Endothelial cell (in vitro differentiated cells): ENCODE measurements around the gene BANK1. TPM values are rescaled to one million over a fixed set of nuclear protein-coding genes. Genes with fewer than 3 reads are reported as not detected.

ENCODE experiments used
- DNase-seq: peaks from one replicate; pipeline ENCODE4 v3.0.0; 2021; ENCODE audit warnings: low spot score
- H3K27ac Mint-ChIP-seq: one replicate; pipeline ENCODE4 v1.8.0; 2021; ENCODE audit warnings: mixed read lengths, inconsistent platforms; ENCODE audit not compliant: unreplicated experiment
- H3K27me3 Mint-ChIP-seq: one replicate; pipeline ENCODE4 v1.8.0; 2021; ENCODE audit warnings: mild to moderate bottlenecking, moderate library complexity, mixed read lengths, inconsistent platforms; ENCODE audit not compliant: unreplicated experiment
- H3K36me3 Mint-ChIP-seq: one replicate; pipeline ENCODE4 v1.8.0; 2021; ENCODE audit warnings: mild to moderate bottlenecking, low read depth, mixed read lengths, inconsistent platforms; ENCODE audit not compliant: unreplicated experiment
- H3K4me1 Mint-ChIP-seq: one replicate; pipeline ENCODE4 v1.8.0; 2021; ENCODE audit warnings: mild to moderate bottlenecking, mixed read lengths, inconsistent platforms; ENCODE audit not compliant: unreplicated experiment
- H3K4me3 Mint-ChIP-seq: one replicate; pipeline ENCODE4 v1.8.0; 2021; ENCODE audit warnings: mild to moderate bottlenecking, mixed read lengths, inconsistent platforms; ENCODE audit not compliant: unreplicated experiment
- H3K9me3 Mint-ChIP-seq: one replicate; pipeline ENCODE4 v1.8.0; 2021; ENCODE audit warnings: mixed read lengths, inconsistent platforms; ENCODE audit not compliant: unreplicated experiment
- total RNA-seq: library from RNA; stranded (reverse); fragmentation: NEBNext Ultra II Directional; extraction: Animal tissue kit (Norgen Biotek cat#: 25700); gene quantifications from one replicate; pipeline ENCODE4 v1.2.1, GENCODE V29; 2021; ENCODE audit not compliant: unreplicated experiment
- TF ChIP-seq, protein P1 (sequence below): fragments of 200-600 bp; sonication (generic); IDR thresholded peaks from one replicate; pipeline ENCODE4 v1.5.0; 2021; ENCODE audit warnings: antibody characterized with exemption; ENCODE audit not compliant: unreplicated experiment

The BANK1 gene
- total RNA-seq, 1 donor from 2014 or later = 3.7 TPM

- peak overlapping the region; percentile 4 for H3K27ac Mint-ChIP-seq
- H3K36me3 Mint-ChIP-seq = no peaks in the 10 kb centered on the region
- TF ChIP-seq, protein P1, sequence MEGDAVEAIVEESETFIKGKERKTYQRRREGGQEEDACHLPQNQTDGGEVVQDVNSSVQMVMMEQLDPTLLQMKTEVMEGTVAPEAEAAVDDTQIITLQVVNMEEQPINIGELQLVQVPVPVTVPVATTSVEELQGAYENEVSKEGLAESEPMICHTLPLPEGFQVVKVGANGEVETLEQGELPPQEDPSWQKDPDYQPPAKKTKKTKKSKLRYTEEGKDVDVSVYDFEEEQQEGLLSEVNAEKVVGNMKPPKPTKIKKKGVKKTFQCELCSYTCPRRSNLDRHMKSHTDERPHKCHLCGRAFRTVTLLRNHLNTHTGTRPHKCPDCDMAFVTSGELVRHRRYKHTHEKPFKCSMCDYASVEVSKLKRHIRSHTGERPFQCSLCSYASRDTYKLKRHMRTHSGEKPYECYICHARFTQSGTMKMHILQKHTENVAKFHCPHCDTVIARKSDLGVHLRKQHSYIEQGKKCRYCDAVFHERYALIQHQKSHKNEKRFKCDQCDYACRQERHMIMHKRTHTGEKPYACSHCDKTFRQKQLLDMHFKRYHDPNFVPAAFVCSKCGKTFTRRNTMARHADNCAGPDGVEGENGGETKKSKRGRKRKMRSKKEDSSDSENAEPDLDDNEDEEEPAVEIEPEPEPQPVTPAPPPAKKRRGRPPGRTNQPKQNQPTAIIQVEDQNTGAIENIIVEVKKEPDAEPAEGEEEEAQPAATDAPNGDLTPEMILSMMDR = no peak
- no peak overlapping the region for H3K4me3 Mint-ChIP-seq
- H3K27me3 Mint-ChIP-seq = peaks cover 2% of the 10 kb centered on the region
- H3K9me3 Mint-ChIP-seq = no peaks in the 10 kb centered on the region
- peaks cover 8% of the 10 kb centered on the region for H3K4me1 Mint-ChIP-seq
- DNase-seq = no peak
Observed at GRCh38 chr4:101762025-101762424, 28.5 kb upstream of the BANK1 start.

DNA sequence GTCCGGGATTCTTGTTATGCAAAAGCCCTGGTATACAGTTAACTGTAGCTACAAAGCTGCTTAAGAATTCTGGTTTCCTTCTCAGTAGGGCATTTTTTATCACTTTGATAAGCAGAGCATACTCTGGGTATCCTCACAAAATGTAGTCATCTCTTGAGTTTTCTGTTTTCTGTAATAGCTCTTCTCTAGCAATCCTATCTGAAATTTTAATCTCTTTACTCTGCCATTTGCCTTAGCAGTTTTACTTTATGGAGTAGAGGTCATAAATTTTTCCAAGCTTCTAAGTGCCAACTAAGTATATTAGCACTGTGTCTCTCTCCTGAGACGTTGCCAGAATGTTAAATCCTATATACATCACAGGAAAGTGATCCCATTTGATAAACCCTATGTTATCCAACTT is 28.0 kb upstream of the BANK1 start:
- no peak for DNase-seq
- H3K4me3 Mint-ChIP-seq = no peak overlapping the region
- peaks cover 2% of the 10 kb centered on the region for H3K27me3 Mint-ChIP-seq
- H3K27ac Mint-ChIP-seq = no peak overlapping the region
- H3K36me3 Mint-ChIP-seq = no peaks in the 10 kb centered on the region
- TF ChIP-seq, protein P1 = no peak
- peaks cover 8% of the 10 kb centered on the region for H3K4me1 Mint-ChIP-seq
- H3K9me3 Mint-ChIP-seq = no peaks in the 10 kb centered on the region

DNA sequence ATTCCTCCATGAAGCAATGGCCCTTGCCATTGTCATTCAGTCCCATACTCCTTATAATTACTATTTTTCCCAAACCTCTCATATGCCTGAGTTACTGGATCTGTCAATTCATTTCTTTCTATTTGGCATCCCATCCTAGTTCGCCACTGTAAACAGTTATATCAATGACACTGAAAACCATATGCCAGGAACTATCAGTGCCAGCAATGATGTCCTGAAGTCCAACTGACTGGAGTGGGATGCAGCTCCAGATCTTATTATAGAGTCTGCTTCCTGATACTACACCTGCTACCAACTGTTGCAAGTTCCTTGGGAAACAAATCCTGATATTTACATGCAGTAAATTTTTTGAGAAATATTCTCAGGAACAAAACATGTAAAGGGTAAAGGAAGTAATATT is 27.0 kb upstream of the BANK1 start:
- Mint-ChIP-seq H3K36me3 (no peaks in the 10 kb centered on the region), H3K27ac (no peak overlapping the region), H3K4me1 (peaks cover 8% of the 10 kb centered on the region), H3K9me3 (no peaks in the 10 kb centered on the region), H3K27me3 (peaks cover 2% of the 10 kb centered on the region), H3K4me3 (no peak overlapping the region)
- TF ChIP-seq, protein P1 = no peak
- DNase-seq = no peak

DNA sequence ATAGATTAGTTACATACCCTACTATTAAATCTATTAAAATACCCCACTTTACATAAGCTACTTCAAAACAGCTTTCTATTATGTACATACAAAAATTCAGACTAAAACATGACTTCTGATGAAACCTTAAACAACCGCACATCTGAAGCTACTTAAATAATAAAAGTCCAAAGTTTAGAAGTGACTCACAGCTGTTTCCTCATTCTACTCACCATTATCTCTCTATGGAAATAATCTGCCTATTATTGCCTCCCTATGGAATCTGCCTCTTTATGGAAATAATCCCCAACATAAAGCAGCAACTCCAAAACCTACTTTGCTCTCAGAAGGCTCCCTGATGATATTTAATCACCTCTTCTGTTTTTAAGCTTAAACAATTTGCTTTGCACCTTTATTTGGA is 15.7 kb upstream of the BANK1 start:
- TF ChIP-seq, protein P1 = no peak
- Mint-ChIP-seq H3K4me1 (peaks cover 6% of the 10 kb centered on the region), H3K27me3 (peaks cover 2% of the 10 kb centered on the region), H3K9me3 (no peaks in the 10 kb centered on the region), H3K4me3 (no peak overlapping the region), H3K36me3 (no peaks in the 10 kb centered on the region), H3K27ac (no peak overlapping the region)
- DNase-seq = no peak

- Mint-ChIP-seq H3K27me3 (peaks cover 2% of the 10 kb centered on the region), H3K9me3 (no peaks in the 10 kb centered on the region), H3K27ac (peak overlapping the region; percentile 42), H3K4me3 (no peak overlapping the region), H3K36me3 (no peaks in the 10 kb centered on the region), H3K4me1 (peaks cover 6% of the 10 kb centered on the region)
- no peak for DNase-seq
- TF ChIP-seq, protein P1 = no peak
Observed at GRCh38 chr4:101777431-101777830, 13.1 kb upstream of the BANK1 start.
